GM10266 (cell line): ENCODE data around the gene DLG2.
"Not testable (repeated sequence)": the region's sequence is repeated elsewhere in the genome, so short reads cannot be mapped to it uniquely, and the experiment has no call there.

ENCODE experiments used
- DNase-seq: peaks from one replicate; pipeline ENCODE4 v3.0.0; 2012; ENCODE audit errors: extremely low spot score
- CTCF ChIP-seq: IDR thresholded peaks from 2 replicates; pipeline ENCODE4 v1.5.1; 2012; ENCODE audit warnings: mild to moderate bottlenecking, low read depth; ENCODE audit not compliant: control insufficient read depth, insufficient read depth; ENCODE audit errors: missing control alignments

The DLG2 gene

GRCh38 chr11:83609191-83609590 lies 2018.0 kb downstream of the DLG2 start:
- no peak for DNase-seq
- TF ChIP-seq CTCF: no peak

- DNase-seq: no peak
- no peak for TF ChIP-seq CTCF
Observed at GRCh38 chr11:83608571-83608970, 2018.6 kb downstream of the DLG2 start.

- no peak for DNase-seq
- TF ChIP-seq CTCF: no peak
Observed at GRCh38 chr11:83601914-83602527, 2025.1 kb downstream of the DLG2 start.

GRCh38 chr11:83601201-83601913 lies 2025.8 kb downstream of the DLG2 start:
- TF ChIP-seq CTCF: no peak
- no peak for DNase-seq

- no peak for DNase-seq
- no peak for TF ChIP-seq CTCF
Observed at GRCh38 chr11:83600661-83601060, 2026.5 kb downstream of the DLG2 start.

GRCh38 chr11:83599066-83599465 lies 2028.1 kb downstream of the DLG2 start:
- no peak for DNase-seq
- no peak for TF ChIP-seq CTCF

- DNase-seq: not testable (repeated sequence)
Observed at GRCh38 chr11:83587797-83588196, 2039.3 kb downstream of the DLG2 start.

- DNase-seq: peak; percentile 28
- no peak for TF ChIP-seq CTCF
Observed at GRCh38 chr11:83583757-83584366, 2043.3 kb downstream of the DLG2 start.
